RWPE2 (cell line): ENCODE results near the gene TBC1D9B.
A peak's percentile ranks its signal among the peaks of the same experiment; 100 is the strongest.

Experiments used
- ATAC-seq: fragments of 200-7000 bp; cut with Tn5 transposase; 3 replicates; pipeline ENCODE4 v1.9.1; 2021; ENCODE audit warnings: low read depth
- DNase-seq: peaks from one replicate; pipeline ENCODE4 v3.0.0-alpha.2; 2020; ENCODE audit warnings: low spot score
- H3K27ac ChIP-seq: fragments of 450-650 bp; 2 replicates; pipeline ENCODE4 v1.5.1; 2017; ENCODE audit warnings: mild to moderate bottlenecking; ENCODE audit not compliant: poor library complexity, severe bottlenecking
- H3K27me3 ChIP-seq: fragments of 250-450 bp; sonication (Bioruptor Pico); 2 replicates; pipeline ENCODE4 v1.5.1; 2021; ENCODE audit warnings: mild to moderate bottlenecking, moderate library complexity; ENCODE audit not compliant: insufficient read depth, poor library complexity, severe bottlenecking
- H3K36me3 ChIP-seq: fragments of 250-450 bp; sonication (Bioruptor Pico); 2 replicates; pipeline ENCODE4 v1.5.1; 2020; ENCODE audit warnings: low read depth, mild to moderate bottlenecking, moderate library complexity
- H3K4me1 ChIP-seq: fragments of 250-450 bp; sonication (Bioruptor Pico); 2 replicates; pipeline ENCODE4 v1.5.1; 2021; ENCODE audit warnings: mild to moderate bottlenecking, moderate library complexity; ENCODE audit not compliant: insufficient read depth, poor library complexity, severe bottlenecking
- H3K4me3 ChIP-seq: fragments of 250-450 bp; sonication (Bioruptor Pico); 2 replicates; pipeline ENCODE4 v1.5.1; 2021; ENCODE audit warnings: mild to moderate bottlenecking, moderate library complexity; ENCODE audit not compliant: severe bottlenecking
- H3K9me3 ChIP-seq: fragments of 250-450 bp; sonication (Bioruptor Pico); 2 replicates; pipeline ENCODE4 v1.5.1; 2021; ENCODE audit warnings: mild to moderate bottlenecking, moderate library complexity; ENCODE audit not compliant: severe bottlenecking
- TF ChIP-seq, protein P1 (sequence below): fragments of 450-650 bp; IDR thresholded peaks from one replicate; pipeline ENCODE4 v1.5.1; 2017; ENCODE audit warnings: mild to moderate bottlenecking, moderate library complexity; ENCODE audit not compliant: poor library complexity, severe bottlenecking

TBC1D9B gene

DNA sequence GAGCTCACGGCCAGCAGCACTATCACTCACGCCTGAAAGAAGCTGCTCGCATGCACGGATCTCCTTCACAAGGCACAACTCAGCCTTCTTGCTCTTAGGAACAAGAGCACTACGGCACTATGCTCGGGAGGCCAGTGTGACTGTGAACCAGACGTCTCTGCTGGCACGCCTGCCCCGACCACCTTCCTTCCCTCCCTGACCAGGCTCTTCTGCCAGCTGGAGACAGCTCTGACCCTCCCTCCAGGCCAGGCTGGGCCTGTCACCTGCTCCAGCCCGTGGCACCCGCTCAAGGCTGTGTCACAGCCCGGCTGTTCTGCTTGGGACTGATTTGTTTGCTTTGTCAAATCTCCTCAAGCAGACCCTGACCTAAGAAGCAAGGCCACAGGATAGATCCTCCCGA lies 7.0 kb downstream of the TBC1D9B start:
- Histone ChIP-seq H3K27ac (no peak overlapping the region), H3K4me3 (no peak overlapping the region), H3K36me3 (peaks cover 93% of the 10 kb centered on the region), H3K9me3 (no peaks in the 10 kb centered on the region), H3K4me1 (no peaks in the 10 kb centered on the region), H3K27me3 (no peaks in the 10 kb centered on the region)
- DNase-seq = no peak
- no peak for ATAC-seq
- TF ChIP-seq, protein P1, sequence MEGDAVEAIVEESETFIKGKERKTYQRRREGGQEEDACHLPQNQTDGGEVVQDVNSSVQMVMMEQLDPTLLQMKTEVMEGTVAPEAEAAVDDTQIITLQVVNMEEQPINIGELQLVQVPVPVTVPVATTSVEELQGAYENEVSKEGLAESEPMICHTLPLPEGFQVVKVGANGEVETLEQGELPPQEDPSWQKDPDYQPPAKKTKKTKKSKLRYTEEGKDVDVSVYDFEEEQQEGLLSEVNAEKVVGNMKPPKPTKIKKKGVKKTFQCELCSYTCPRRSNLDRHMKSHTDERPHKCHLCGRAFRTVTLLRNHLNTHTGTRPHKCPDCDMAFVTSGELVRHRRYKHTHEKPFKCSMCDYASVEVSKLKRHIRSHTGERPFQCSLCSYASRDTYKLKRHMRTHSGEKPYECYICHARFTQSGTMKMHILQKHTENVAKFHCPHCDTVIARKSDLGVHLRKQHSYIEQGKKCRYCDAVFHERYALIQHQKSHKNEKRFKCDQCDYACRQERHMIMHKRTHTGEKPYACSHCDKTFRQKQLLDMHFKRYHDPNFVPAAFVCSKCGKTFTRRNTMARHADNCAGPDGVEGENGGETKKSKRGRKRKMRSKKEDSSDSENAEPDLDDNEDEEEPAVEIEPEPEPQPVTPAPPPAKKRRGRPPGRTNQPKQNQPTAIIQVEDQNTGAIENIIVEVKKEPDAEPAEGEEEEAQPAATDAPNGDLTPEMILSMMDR = no peak

DNA sequence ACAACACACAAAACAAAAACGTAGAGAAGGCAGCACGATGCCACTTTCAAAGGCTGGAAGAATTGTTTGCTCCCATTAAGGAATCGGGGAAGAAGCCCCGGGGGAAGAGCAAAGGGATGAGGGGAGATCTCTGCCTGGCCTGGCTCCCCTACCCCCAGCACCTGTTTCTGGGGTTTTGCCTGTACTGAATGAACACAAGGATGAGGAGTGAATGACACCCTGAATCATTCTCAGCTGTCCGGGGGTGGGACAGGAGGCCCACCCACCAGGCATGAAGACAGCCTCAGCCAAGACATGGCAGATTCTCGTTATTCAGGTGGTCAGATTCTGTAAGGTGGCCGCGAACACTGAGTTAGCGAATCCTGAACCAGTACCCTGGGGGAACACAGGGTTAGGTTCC lies 7.5 kb downstream of the TBC1D9B start:
- Histone ChIP-seq H3K27ac (no peak overlapping the region), H3K36me3 (peaks cover 92% of the 10 kb centered on the region), H3K9me3 (no peaks in the 10 kb centered on the region), H3K4me3 (no peak overlapping the region), H3K4me1 (no peaks in the 10 kb centered on the region), H3K27me3 (no peaks in the 10 kb centered on the region)
- ATAC-seq = no peak
- TF ChIP-seq, protein P1 = no peak
- DNase-seq = no peak

DNA sequence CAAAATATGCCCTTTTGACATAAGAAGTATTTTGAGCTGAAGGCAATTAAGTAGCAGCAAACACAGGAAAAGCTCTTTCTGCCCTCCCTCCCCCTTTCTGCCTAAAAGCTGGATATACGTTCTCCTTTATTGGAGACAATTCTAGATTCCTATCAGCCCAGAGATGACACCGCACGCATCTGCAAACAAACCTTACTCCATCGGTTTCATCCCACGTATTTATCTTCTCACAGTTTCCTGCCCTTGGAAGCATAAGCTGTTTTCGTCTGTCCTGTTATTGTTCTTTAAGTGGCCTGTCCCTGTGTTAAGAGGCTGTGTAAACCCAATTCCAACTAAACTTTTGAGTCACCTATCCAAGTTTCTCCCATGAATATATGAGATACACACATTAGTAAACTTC lies 11.8 kb downstream of the TBC1D9B start:
- H3K36me3 ChIP-seq = peaks cover 97% of the 10 kb centered on the region
- no peaks in the 10 kb centered on the region for H3K4me1 ChIP-seq
- no peak overlapping the region for H3K27ac ChIP-seq
- H3K4me3 ChIP-seq = no peak overlapping the region
- H3K27me3 ChIP-seq = no peaks in the 10 kb centered on the region
- no peaks in the 10 kb centered on the region for H3K9me3 ChIP-seq
- TF ChIP-seq, protein P1 = no peak
- DNase-seq (no peak), ATAC-seq (no peak)

GRCh38 chr5:179893958-179894895 lies 13.5 kb downstream of the TBC1D9B start:
- TF ChIP-seq, protein P1 = no peak
- no peak overlapping the region for H3K27ac ChIP-seq

More at GRCh38 chr5:179893958-179894895, 13.5 kb downstream of the TBC1D9B start:
- peak; percentile 68 for DNase-seq
- Histone ChIP-seq H3K9me3 (no peaks in the 10 kb centered on the region), H3K27me3 (no peaks in the 10 kb centered on the region), H3K36me3 (peaks cover 97% of the 10 kb centered on the region), H3K4me3 (no peak overlapping the region), H3K4me1 (no peaks in the 10 kb centered on the region)
- ATAC-seq = no peak; the same call in 2 of the 3 replicates
